IMR-90 (cell line): ENCODE data around the gene TUBA8. TPM values are rescaled to one million over a fixed set of nuclear protein-coding genes. Genes with fewer than 3 reads are reported as not detected.
A peak's percentile ranks its signal among the peaks of the same experiment; 100 is the strongest.
"Not testable (repeated sequence)": the region's sequence is repeated elsewhere in the genome, so short reads cannot be mapped to it uniquely, and the experiment has no call there.

Experiments used
- ATAC-seq: fragments of 200-7000 bp; cut with Tn5 transposase; 2 replicates; pipeline ENCODE4 v1.9.1; 2020; ENCODE audit warnings: low read depth, mild to moderate bottlenecking, moderate library complexity
- BruUV-seq: library from RNA; stranded (reverse); fragments of 400-500 nt; replicated peaks from 2 replicates; lab custom pipeline; 2021; lab: Mats Ljungman, UMichigan
- CTCF ChIA-PET: fragments of 300-600 bp; formaldehyde crosslinking; extraction: SDS; loops from one replicate; lab custom pipeline; 2021; ENCODE audit warnings: antibody characterized with exemption; lab: Yijun Ruan, JAX
- POLR2A ChIA-PET: fragments of 300-600 bp; sonication (Branson Sonifier 250); formaldehyde crosslinking; loops from one replicate; lab custom pipeline; 2022; ENCODE audit warnings: antibody characterized with exemption; ENCODE audit not compliant: unreplicated experiment; lab: Charles Lee
- DNase-seq: peaks from one replicate; pipeline ENCODE4 v3.0.0; 2013
- H2AFZ ChIP-seq: replicated peaks from 2 replicates; pipeline ENCODE3; 2013; ENCODE audit warnings: low read length, mild to moderate bottlenecking; ENCODE audit not compliant: poor library complexity
- H2AK5ac ChIP-seq: 2 replicates; pipeline ENCODE4 v1.6.1; 2013; ENCODE audit warnings: low read depth, low read length, inconsistent platforms
- H2AK9ac ChIP-seq: replicated peaks from 2 replicates; pipeline ENCODE3; 2013; ENCODE audit warnings: mild to moderate bottlenecking, low read depth, low read length, moderate library complexity; ENCODE audit not compliant: poor library complexity
- H2BK120ac ChIP-seq: 2 replicates; pipeline ENCODE4 v1.6.1; 2013; ENCODE audit warnings: low read depth, low read length, inconsistent platforms
- H2BK15ac ChIP-seq: 3 replicates; pipeline ENCODE4 v1.6.1; 2013; ENCODE audit warnings: low read depth, low read length, inconsistent platforms
- H2BK20ac ChIP-seq: 2 replicates; pipeline ENCODE4 v1.6.1; 2013; ENCODE audit warnings: low read depth, mild to moderate bottlenecking, inconsistent platforms, low read length, moderate library complexity
- H2BK5ac ChIP-seq: 2 replicates; pipeline ENCODE4 v1.6.1; 2013; ENCODE audit warnings: mild to moderate bottlenecking, low read depth, low read length, inconsistent platforms; ENCODE audit not compliant: poor library complexity, severe bottlenecking
- H3K14ac ChIP-seq: replicated peaks from 2 replicates; pipeline ENCODE4 v1.6.1; 2013; ENCODE audit warnings: low read depth, low read length, inconsistent platforms
- H3K18ac ChIP-seq: 2 replicates; pipeline ENCODE4 v1.6.1; 2013; ENCODE audit warnings: low read depth, low read length, control low read depth
- H3K23ac ChIP-seq: 2 replicates; pipeline ENCODE4 v1.6.1; 2013; ENCODE audit warnings: low read depth, low read length, inconsistent platforms
- H3K27ac ChIP-seq: 2 replicates; pipeline ENCODE4 v1.5.1; 2013; ENCODE audit warnings: mild to moderate bottlenecking, control low read depth, low read length; ENCODE audit not compliant: insufficient read depth
- H3K27me3 ChIP-seq: 2 replicates; pipeline ENCODE4 v1.6.1; 2013; ENCODE audit warnings: low read length; ENCODE audit not compliant: control insufficient read depth, insufficient read depth
- H3K36me3 ChIP-seq: 2 replicates; pipeline ENCODE4 v1.6.1; 2013; ENCODE audit warnings: low read length, mixed read lengths; ENCODE audit not compliant: control insufficient read depth, insufficient read depth
- H3K4ac ChIP-seq: 2 replicates; pipeline ENCODE4 v1.6.1; 2013; ENCODE audit warnings: low read depth, low read length, inconsistent platforms
- H3K4me1 ChIP-seq: 2 replicates; pipeline ENCODE4 v1.6.1; 2013; ENCODE audit warnings: low read length, mixed read lengths; ENCODE audit not compliant: control insufficient read depth, insufficient read depth
- H3K4me2 ChIP-seq: 2 replicates; pipeline ENCODE4 v1.6.1; 2013; ENCODE audit warnings: low read depth, mild to moderate bottlenecking, control low read depth, low read length, moderate library complexity
- H3K4me3 ChIP-seq: 2 replicates; pipeline ENCODE4 v1.5.1; 2013; ENCODE audit warnings: low read depth, mild to moderate bottlenecking, control low read depth, low read length, moderate library complexity; ENCODE audit not compliant: insufficient read depth
- H3K56ac ChIP-seq: 2 replicates; pipeline ENCODE4 v1.6.1; 2013; ENCODE audit warnings: low read length, inconsistent platforms; ENCODE audit not compliant: insufficient read depth; ENCODE audit errors: extremely low read depth
- H3K79me1 ChIP-seq, 2 experiments: 2 replicates each; pipeline ENCODE4 v1.6.1; 2013; ENCODE audit warnings: low read length in 2 of 2, inconsistent platforms in 1 of 2, low read depth in 1 of 2
- H3K9ac ChIP-seq: 2 replicates; pipeline ENCODE4 v1.6.1; 2013; ENCODE audit warnings: low read depth, low read length, control low read depth
- H3K9me1 ChIP-seq: 2 replicates; pipeline ENCODE4 v1.6.1; 2013; ENCODE audit warnings: low read length, inconsistent platforms; ENCODE audit not compliant: insufficient read depth
- H3K9me3 ChIP-seq: 2 replicates; pipeline ENCODE4 v1.6.1; 2013; ENCODE audit warnings: low read length; ENCODE audit not compliant: control insufficient read depth, insufficient read depth
- H4K20me1 ChIP-seq: 2 replicates; pipeline ENCODE4 v1.6.1; 2013; ENCODE audit warnings: low read length, inconsistent platforms; ENCODE audit not compliant: insufficient read depth
- H4K5ac ChIP-seq: 2 replicates; pipeline ENCODE4 v1.6.1; 2013; ENCODE audit warnings: mild to moderate bottlenecking, low read depth, low read length, control low read depth
- H4K8ac ChIP-seq, 2 experiments: 2 replicates each; pipeline ENCODE4 v1.6.1; 2013; ENCODE audit warnings: low read depth in 2 of 2, low read length in 2 of 2, control low read depth in 1 of 2, inconsistent platforms in 1 of 2
- H4K91ac ChIP-seq: 2 replicates; pipeline ENCODE4 v1.6.1; 2013; ENCODE audit warnings: low read depth, low read length, inconsistent platforms; ENCODE audit not compliant: insufficient read depth
- CHD1 ChIP-seq: IDR thresholded peaks from 2 replicates; pipeline ENCODE4 v1.6.1; 2012; ENCODE audit warnings: low read depth, low read length, improper control_type of control experiment
- WGBS, 2 experiments: methylation state at CpG; one replicate each; pipeline versions ENCODE4 v1.1.5 to v1.1.7; 2013; ENCODE audit warnings: missing lambda C conversion rate in 2 of 2; ENCODE audit not compliant: insufficient read length in 1 of 2; ENCODE audit errors: extremely low coverage in 2 of 2; 5-methylcytosine and 5-hydroxymethylcytosine counted together
- dilution Hi-C: fragments of 300-500 bp; cut with HindIII; formaldehyde crosslinking; loops from one replicate; pipeline ENCODE4 v1.14.3; 2018; ENCODE audit warnings: low sequenced_read_pairs; ENCODE audit not compliant: unreplicated experiment
- in situ Hi-C: fragments of 300-500 bp; cut with MboI; formaldehyde crosslinking; loops from 3 replicates; pipeline ENCODE4 v1.14.3; 2019; ENCODE audit warnings: low sequenced_read_pairs, inconsistent platforms, mixed read lengths
- intact Hi-C: fragments of 100-400 bp; cut with micrococcal nuclease; formaldehyde crosslinking; loops from 2 replicates; pipeline ENCODE4 v1.10.0; 2022
- polyA plus RNA-seq, 3 experiments: library from polyadenylated mRNA; depleted of rRNA; stranded (reverse); fragments of >200 nt; gene quantifications; 2 replicates each; pipeline ENCODE4 v1.2.3, GENCODE V29; 2012; ENCODE audit warnings: low replicate concordance in 1 of 3
- total RNA-seq: library from RNA; depleted of rRNA; stranded (reverse); fragments of >200 nt; gene quantifications from 2 replicates; pipeline ENCODE4 v1.2.3, GENCODE V29; 2012
- TF ChIP-seq, protein P1 (sequence below): conservative IDR thresholded peaks from 2 replicates; pipeline ENCODE4 v1.5.1; 2012; ENCODE audit warnings: mild to moderate bottlenecking, low read depth, low read length, improper control_type of control experiment

Gene TUBA8
- total and polyA plus RNA-seq, 2 of the 4 experiments (the other 2 are of a cell fraction): 1.4 to 2.2 TPM

GRCh38 chr22:18070556-18071306, 39.9 kb upstream of the TUBA8 start:
- 90% methylated on average over 4 of the region's 14 CpGs; no CpG with 5 or more reads in 1 of the 2 experiments for WGBS, 2 experiments

DNA sequence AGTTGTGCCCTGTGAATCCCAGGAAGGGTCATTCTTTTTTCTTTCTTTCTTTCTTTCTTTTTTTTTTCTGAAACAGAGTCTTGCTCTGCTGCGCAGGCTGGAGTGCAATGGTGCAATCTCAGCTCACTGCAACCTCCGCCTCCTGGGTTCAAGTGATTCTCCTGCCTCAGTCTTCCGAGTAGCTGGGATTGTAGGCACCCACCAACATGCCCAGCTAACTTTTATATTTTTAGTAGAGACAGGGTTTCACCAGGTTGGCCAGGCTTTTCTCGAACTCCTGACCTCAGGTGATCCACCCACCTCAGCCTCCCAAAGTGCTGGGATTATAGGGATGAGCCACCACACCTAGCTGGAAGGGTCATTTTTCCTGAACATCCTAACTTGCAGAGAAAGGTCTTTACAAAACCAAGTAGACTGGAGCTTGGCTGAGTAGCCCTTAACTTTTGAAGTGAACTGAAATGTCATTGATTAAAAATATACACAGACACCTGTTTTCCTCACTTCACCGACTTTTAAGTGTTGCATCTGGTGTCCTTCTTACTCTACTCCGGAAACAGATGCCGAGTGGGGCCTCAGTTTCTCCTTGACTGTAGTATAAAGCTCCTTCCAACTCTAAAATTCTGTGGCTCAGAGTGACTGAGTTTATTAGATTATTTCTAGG, 39.2 kb upstream of the TUBA8 start:
- WGBS, 2 experiments: no CpG with 5 or more reads among the region's 7 CpGs
- H3K9ac ChIP-seq, DNase-seq, H4K91ac ChIP-seq, H3K9me3 ChIP-seq, H3K27me3 ChIP-seq, H2BK120ac ChIP-seq, H4K5ac ChIP-seq, H3K14ac ChIP-seq, H3K4me3 ChIP-seq, H3K4me2 ChIP-seq, POLR2A ChIA-PET, H2BK20ac ChIP-seq, H2AK5ac ChIP-seq, H2AFZ ChIP-seq, H2BK15ac ChIP-seq, H3K4ac ChIP-seq, H2BK5ac ChIP-seq, CTCF ChIA-PET, BruUV-seq, H3K4me1 ChIP-seq, dilution Hi-C loops, H3K9me1 ChIP-seq, ATAC-seq, H4K8ac ChIP-seq, H3K18ac ChIP-seq, H3K27ac ChIP-seq, H3K36me3 ChIP-seq, H4K20me1 ChIP-seq, H3K23ac ChIP-seq, H2AK9ac ChIP-seq, H3K56ac ChIP-seq, H3K79me1 ChIP-seq: not testable (repeated sequence)
- intact Hi-C loops: loop anchor here (10.0 kb wide), 2 partner anchors 517 to 997 kb away; no protein-coding TSS in a partner anchor
- in situ Hi-C loops: loop anchor here (5.0 to 25.0 kb wide), 2 partner anchors 239 to 509 kb away; partner anchors contain the start of gene SLC25A18

More at GRCh38 chr22:18070556-18071306, 39.9 kb upstream of the TUBA8 start:
- H3K18ac ChIP-seq: no peak overlapping the region
- peaks cover 4% of the 10 kb centered on the region for H3K4me1 ChIP-seq
- H2AFZ ChIP-seq: no peak overlapping the region
- BruUV-seq: no TSS peak
- H4K8ac ChIP-seq: no peak overlapping the region
- intact Hi-C loops (loop anchor here (10.0 kb wide), 2 partner anchors 516 to 996 kb away; no protein-coding TSS in a partner anchor), dilution Hi-C loops (no loop called here), in situ Hi-C loops (loop anchor here (5.0 to 25.0 kb wide), 2 partner anchors 238 to 508 kb away; partner anchors contain the start of gene SLC25A18)
- no peaks in the 10 kb centered on the region for H3K36me3 ChIP-seq
- ATAC-seq (no peak), DNase-seq (no peak)
- no peak for TF ChIP-seq CHD1
- TF ChIP-seq, protein P1, sequence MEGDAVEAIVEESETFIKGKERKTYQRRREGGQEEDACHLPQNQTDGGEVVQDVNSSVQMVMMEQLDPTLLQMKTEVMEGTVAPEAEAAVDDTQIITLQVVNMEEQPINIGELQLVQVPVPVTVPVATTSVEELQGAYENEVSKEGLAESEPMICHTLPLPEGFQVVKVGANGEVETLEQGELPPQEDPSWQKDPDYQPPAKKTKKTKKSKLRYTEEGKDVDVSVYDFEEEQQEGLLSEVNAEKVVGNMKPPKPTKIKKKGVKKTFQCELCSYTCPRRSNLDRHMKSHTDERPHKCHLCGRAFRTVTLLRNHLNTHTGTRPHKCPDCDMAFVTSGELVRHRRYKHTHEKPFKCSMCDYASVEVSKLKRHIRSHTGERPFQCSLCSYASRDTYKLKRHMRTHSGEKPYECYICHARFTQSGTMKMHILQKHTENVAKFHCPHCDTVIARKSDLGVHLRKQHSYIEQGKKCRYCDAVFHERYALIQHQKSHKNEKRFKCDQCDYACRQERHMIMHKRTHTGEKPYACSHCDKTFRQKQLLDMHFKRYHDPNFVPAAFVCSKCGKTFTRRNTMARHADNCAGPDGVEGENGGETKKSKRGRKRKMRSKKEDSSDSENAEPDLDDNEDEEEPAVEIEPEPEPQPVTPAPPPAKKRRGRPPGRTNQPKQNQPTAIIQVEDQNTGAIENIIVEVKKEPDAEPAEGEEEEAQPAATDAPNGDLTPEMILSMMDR: peak; percentile 12; the same call in 1 of the 2 replicates
- no peak overlapping the region for H4K91ac ChIP-seq
- no peaks in the 10 kb centered on the region for H3K9me3 ChIP-seq
- H4K20me1 ChIP-seq: no peaks in the 10 kb centered on the region
- H3K4ac ChIP-seq: peak overlapping the region; percentile 5; the same call in 1 of the 2 replicates
- no peaks in the 10 kb centered on the region for H3K27me3 ChIP-seq
- no peak overlapping the region for H3K4me2 ChIP-seq
- H2AK9ac ChIP-seq: no peak overlapping the region
- no peak overlapping the region for H3K56ac ChIP-seq
- H2BK5ac ChIP-seq: no peak overlapping the region
- no peak overlapping the region for H3K4me3 ChIP-seq
- no peak overlapping the region for H2BK120ac ChIP-seq
- H3K9me1 ChIP-seq: no peaks in the 10 kb centered on the region
- no peak overlapping the region for H2AK5ac ChIP-seq
- H2BK20ac ChIP-seq: no peak overlapping the region
- H3K27ac ChIP-seq: no peak overlapping the region
- no peak overlapping the region for H2BK15ac ChIP-seq
- ChIA-PET CTCF (no interaction called here), POLR2A (no interaction called here)
- H3K79me1 ChIP-seq: no peaks in the 10 kb centered on the region
- no peak overlapping the region for H3K23ac ChIP-seq
- no peak overlapping the region for H4K5ac ChIP-seq
- H3K14ac ChIP-seq: no peak overlapping the region
- no peak overlapping the region for H3K9ac ChIP-seq
